GM12878 (cell line): Measurements from ENCODE around the gene SUPT4H1. TPM values are rescaled to one million over a fixed set of nuclear protein-coding genes. Genes with fewer than 3 reads are reported as not detected.

Source experiments
- ATAC-seq: fragments of 200-7000 bp; cut with Tn5 transposase; 3 replicates; pipeline ENCODE4 v1.9.1; 2020; ENCODE audit warnings: mild to moderate bottlenecking, moderate library complexity
- BruUV-seq: library from RNA; stranded (reverse); fragments of 400-500 nt; replicated peaks from 2 replicates; lab custom pipeline; 2021; lab: Mats Ljungman, UMichigan
- CTCF ChIA-PET: fragments of 300-600 bp; sonication (Branson Sonifier 250); formaldehyde crosslinking; extraction: SDS; loops from one replicate; lab custom pipeline; 2021; ENCODE audit warnings: inconsistent platforms; lab: Yijun Ruan, JAX
- POLR2A ChIA-PET: fragments of 350-600 bp; formaldehyde crosslinking; extraction: SDS; loops from one replicate; lab custom pipeline; 2021; ENCODE audit warnings: inconsistent platforms; lab: Charles Lee
- RAD21 ChIA-PET: fragments of 300-600 bp; sonication (Branson Sonifier 250); formaldehyde crosslinking; loops from one replicate; lab custom pipeline; 2023; ENCODE audit warnings: antibody characterized with exemption; ENCODE audit not compliant: unreplicated experiment; lab: Charles Lee
- SMC1A ChIA-PET: fragments of 300-600 bp; sonication (Branson Sonifier 250); formaldehyde crosslinking; loops from one replicate; lab custom pipeline; 2023; ENCODE audit not compliant: unreplicated experiment, uncharacterized antibody; lab: Charles Lee
- DNase-seq: peaks from one replicate; pipeline ENCODE4 v3.0.0-alpha.2; 2011; ENCODE audit warnings: low read depth, low spot score
- FAIRE-seq: peaks from 3 replicates; lab custom pipeline; 2011; peaks lifted over from hg19 to GRCh38; lab: Jason Lieb, UNC
- H2AFZ ChIP-seq: 2 replicates; pipeline ENCODE4 v1.6.0; 2011; ENCODE audit warnings: low read depth, low read length, control low read depth; ENCODE audit not compliant: control insufficient read depth
- H3K27ac ChIP-seq: 2 replicates; pipeline ENCODE4 v1.5.1; 2011; ENCODE audit warnings: control low read depth; ENCODE audit not compliant: control insufficient read depth, insufficient read depth
- H3K27me3 ChIP-seq, 2 experiments: replicated peaks in 1 of 2; 2 replicates each; pipeline versions ENCODE4 v1.6.0 to v1.6.1; 2011; ENCODE audit warnings: low read length in 1 of 2; ENCODE audit not compliant: control insufficient read depth in 2 of 2, insufficient read depth in 2 of 2
- H3K36me3 ChIP-seq, 2 experiments: 2 replicates each; pipeline ENCODE4 v1.5.1; 2011; ENCODE audit warnings: low read length in 1 of 2; ENCODE audit not compliant: control insufficient read depth in 2 of 2, insufficient read depth in 2 of 2
- H3K4me1 ChIP-seq: 2 replicates; pipeline ENCODE4 v1.6.1; 2011; ENCODE audit warnings: mild to moderate bottlenecking, low read length, moderate library complexity, mixed read lengths; ENCODE audit not compliant: control insufficient read depth, insufficient read depth
- H3K4me2 ChIP-seq: 2 replicates; pipeline ENCODE4 v1.6.0; 2011; ENCODE audit warnings: control low read depth; ENCODE audit not compliant: control insufficient read depth, insufficient read depth
- H3K4me3 ChIP-seq: fragments of 200-600 bp; sonication (generic); 2 replicates; pipeline ENCODE4 v1.5.1; 2016
- H3K79me2 ChIP-seq: 2 replicates; pipeline ENCODE4 v1.6.0; 2011; ENCODE audit warnings: low read length; ENCODE audit not compliant: control insufficient read depth, insufficient read depth
- H3K9ac ChIP-seq: 2 replicates; pipeline ENCODE4 v1.8.0; 2011; ENCODE audit warnings: low read length, control low read depth, mixed read lengths; ENCODE audit not compliant: control insufficient read depth, insufficient read depth
- H3K9me3 ChIP-seq: replicated peaks from 3 replicates; pipeline ENCODE4 v1.5.1; 2011; ENCODE audit warnings: mild to moderate bottlenecking, low read length; ENCODE audit not compliant: control insufficient read depth, insufficient read depth
- H4K20me1 ChIP-seq: 2 replicates; pipeline ENCODE4 v1.6.0; 2011; ENCODE audit not compliant: control insufficient read depth, insufficient read depth
- ATF2 ChIP-seq: IDR thresholded peaks from 2 replicates; pipeline ENCODE4 v1.6.1; 2012; ENCODE audit warnings: low read length, inconsistent platforms
- EP300 ChIP-seq, 2 experiments: fragments of 150-350 bp in 1 of 2; IDR thresholded peaks; 2 replicates each; pipeline ENCODE4 v1.6.1; 2011 to 2012; ENCODE audit warnings: low read depth in 2 of 2, low read length in 2 of 2, borderline replicate concordance in 1 of 2, improper control_type of control experiment in 1 of 2, inconsistent platforms in 1 of 2; ENCODE audit not compliant: control insufficient read depth in 1 of 2
- ETV6 ChIP-seq, 2 experiments: fragments of 450-650 bp in 1 of 2; IDR thresholded peaks in 1 of 2; conservative IDR thresholded peaks in 1 of 2; 2 replicates each; pipeline ENCODE4 v1.6.1; 2014; ENCODE audit warnings: antibody characterized with exemption in 1 of 2, borderline replicate concordance in 1 of 2, low read depth in 1 of 2, mild to moderate bottlenecking in 1 of 2, moderate library complexity in 1 of 2
- FOXM1 ChIP-seq: IDR thresholded peaks from 2 replicates; pipeline ENCODE4 v1.6.1; 2012; ENCODE audit warnings: low read depth, mild to moderate bottlenecking, inconsistent platforms, low read length, moderate library complexity
- MLLT1 ChIP-seq: fragments of 450-650 bp; IDR thresholded peaks from 2 replicates; pipeline ENCODE4 v1.6.1; 2016; ENCODE audit warnings: mild to moderate bottlenecking
- MYB ChIP-seq: fragments of 150-350 bp; IDR thresholded peaks from 2 replicates; pipeline ENCODE4 v1.6.1; 2014; ENCODE audit warnings: mild to moderate bottlenecking, low read depth, low read length, borderline replicate concordance
- NFXL1 ChIP-seq: fragments of 450-650 bp; IDR thresholded peaks from 2 replicates; pipeline ENCODE4 v1.6.1; 2017; ENCODE audit warnings: antibody characterized with exemption, mild to moderate bottlenecking, borderline replicate concordance
- NR2F1 ChIP-seq: fragments of 450-650 bp; conservative IDR thresholded peaks from 2 replicates; pipeline ENCODE4 v1.6.1; 2017; ENCODE audit warnings: mild to moderate bottlenecking
- POLR2AphosphoS5 ChIP-seq: IDR thresholded peaks from 2 replicates; pipeline ENCODE4 v1.6.1; 2011; ENCODE audit warnings: mild to moderate bottlenecking, low read length, inconsistent platforms
- POU2F2 ChIP-seq: IDR thresholded peaks from 3 replicates; pipeline ENCODE4 v1.6.1; 2011; ENCODE audit warnings: low read depth, mild to moderate bottlenecking, low read length, borderline replicate concordance
- SRF ChIP-seq, 2 experiments: IDR thresholded peaks; 2 replicates each; pipeline ENCODE4 v1.6.1; 2011; ENCODE audit warnings: low read depth in 2 of 2, low read length in 2 of 2, mild to moderate bottlenecking in 1 of 2, moderate library complexity in 1 of 2
- ZNF622 ChIP-seq: fragments of 450-650 bp; IDR thresholded peaks from 2 replicates; pipeline ENCODE4 v1.6.1; 2017; ENCODE audit warnings: mild to moderate bottlenecking, inconsistent platforms
- ZNF687 ChIP-seq: fragments of 450-650 bp; IDR thresholded peaks from 2 replicates; pipeline ENCODE4 v1.6.1; 2017; ENCODE audit warnings: mild to moderate bottlenecking, moderate library complexity
- WGBS: methylation state at CpG from one replicate; pipeline ENCODE4 v1.1.6; 2016; ENCODE audit warnings: low lambda C conversion rate; ENCODE audit not compliant: insufficient replicate concordance, insufficient coverage; ENCODE audit errors: missing lambda C conversion rate; 5-methylcytosine and 5-hydroxymethylcytosine counted together
- in situ Hi-C: fragments of 300-500 bp; cut with MboI; formaldehyde crosslinking; loops from 9 replicates; pipeline ENCODE4 v1.14.3; 2018; ENCODE audit warnings: mixed read lengths
- intact Hi-C: fragments of 100-400 bp; cut with micrococcal nuclease; formaldehyde crosslinking; loops from one replicate; pipeline ENCODE4 v1.14.2; 2022; ENCODE audit not compliant: unreplicated experiment
- polyA plus RNA-seq, 11 experiments: library from polyadenylated mRNA; depleted of rRNA in 4 of 11; unstranded in 6 of 11; stranded (reverse) in 5 of 11; fragments of >200 nt; fragmentation: Nextera tagmentation in 4 of 11; fragmentation: Illumina TruSeq in 1 of 11; extraction: Ambion mirVana in 4 of 11; extraction: Trizol in 1 of 11; gene quantifications; 1 replicate in 1 of 11; 2 replicates in 10 of 11; pipeline versions ENCODE4 v1.2.1 to v1.2.3, GENCODE V29; 2011 to 2016; ENCODE audit warnings: inconsistent platforms in 2 of 11, missing spikeins in 2 of 11, low read depth in 1 of 11
- total RNA-seq, 4 experiments: library from RNA; depleted of rRNA in 3 of 4; stranded (reverse); fragments of >200 nt in 3 of 4; fragmentation: Illumina TruSeq in 1 of 4; extraction: Trizol in 1 of 4; gene quantifications; 2 replicates each; pipeline versions ENCODE4 v1.2.1 to v1.2.3, GENCODE V29; 2013 to 2021

The SUPT4H1 gene
- total and polyA plus RNA-seq, 10 of the 15 experiments (the other 5 are each of a cell fraction or from before 2014, with no cell fraction given) = 83.8 to 293 (median 128) TPM

GRCh38 chr17:58341861-58342475 lies 10.0 kb downstream of the SUPT4H1 start:
- no TSS peak for BruUV-seq
- peak overlapping the region; percentile 81 for H3K4me3 ChIP-seq
- ChIA-PET CTCF (interaction anchor here (0.9 to 6.7 kb wide), 6 partner anchors 10 to 73 kb away, joined by 3 to 163 read pairs (median 29); partner anchors contain the start of genes RNF43, SUPT4H1 and TSPOAP1), SMC1A (interaction anchor here (1.3 to 10.3 kb wide), 5 partner anchors 8 to 73 kb away, joined by 3 to 249 read pairs (median 143); partner anchors contain the start of gene RNF43), RAD21 (interaction anchor here (1.1 to 18.1 kb wide), 6 partner anchors 6 to 74 kb away, joined by 3 to 323 read pairs (median 69); partner anchors contain the start of gene RNF43), POLR2A (interaction anchor here (0.6 to 18.5 kb wide), 8 partner anchors 8 to 109 kb away, joined by 3 to 373 read pairs (median 32); partner anchors contain the start of genes RNF43, SUPT4H1 and TSPOAP1)
- H3K79me2 ChIP-seq = peaks cover 91% of the 10 kb centered on the region
- DNase-seq = no peak
- H3K36me3 ChIP-seq = peaks cover 9 to 19% of the 10 kb centered on the region in 2 experiments
- in situ Hi-C loops (no loop called here), intact Hi-C loops (loop anchor here (5.0 kb wide), 1 partner anchor 175 kb away; no protein-coding TSS in a partner anchor)
- 4% methylated on average over 4 of the region's 4 CpGs for WGBS
- peak overlapping the region; percentile 52 for H3K9ac ChIP-seq
- FAIRE-seq = no peak
- no peaks in the 10 kb centered on the region for H3K27me3 ChIP-seq
- no peaks in the 10 kb centered on the region for H3K9me3 ChIP-seq
- no peak for ATAC-seq
- peaks cover 60% of the 10 kb centered on the region for H3K4me1 ChIP-seq
- H2AFZ ChIP-seq = no peak overlapping the region
- H3K4me2 ChIP-seq = peak overlapping the region; percentile 92
- H4K20me1 ChIP-seq = no peaks in the 10 kb centered on the region
- H3K27ac ChIP-seq = peak overlapping the region; percentile 100
- TF ChIP-seq FOXM1 = no peak
- no peak for TF ChIP-seq ETV6 (conservative IDR thresholded peaks at IDR 0.05 in 1 of 2, IDR thresholded peaks at IDR 0.05 in 1 of 2; ENCODE audit: borderline replicate concordance in 1 of 2, low read depth in 1 of 2)
- TF ChIP-seq ZNF687 = peak; percentile 39; the same call in 1 of the 2 replicates
- TF ChIP-seq POLR2AphosphoS5 = peak; percentile 66
- TF ChIP-seq POU2F2 = 0 out of 3 replicates have a peak, but pooled peaks have one; percentile 15
- TF ChIP-seq NFXL1 = no peak
- no peak for TF ChIP-seq SRF (IDR thresholded peaks at IDR 0.05; ENCODE audit: low read depth in 2 of 2, low read length in 2 of 2)
- TF ChIP-seq MLLT1 = peak; percentile 94
- no peak for TF ChIP-seq ATF2
- peak; percentile 36 for TF ChIP-seq NR2F1
- no peak for TF ChIP-seq MYB
- TF ChIP-seq ZNF622 = no peak
- TF ChIP-seq EP300 (IDR thresholded peaks at IDR 0.05; ENCODE audit: borderline replicate concordance in 1 of 2, control insufficient read depth in 1 of 2, low read depth in 2 of 2, low read length in 2 of 2) = no peak
